Esophagus (tissue), 2 donors: ENCODE results near the gene SMIM12. TPM values are rescaled to one million over a fixed set of nuclear protein-coding genes. Genes with fewer than 3 reads are reported as not detected.

ENCODE experiments used
- H3K27ac ChIP-seq, 2 donors: one replicate each; pipeline ENCODE4 v1.5.1; 2013; ENCODE audit warnings: low read depth in 2 of 2, mild to moderate bottlenecking in 2 of 2, inconsistent platforms in 1 of 2, low read length in 1 of 2, moderate library complexity in 1 of 2
- H3K27me3 ChIP-seq, 2 donors: one replicate each; pipeline ENCODE4 v1.6.1; 2013; ENCODE audit warnings: low read length in 2 of 2, control low read depth in 1 of 2, mild to moderate bottlenecking in 1 of 2; ENCODE audit not compliant: insufficient read depth in 2 of 2, control insufficient read depth in 1 of 2
- H3K36me3 ChIP-seq, 2 donors: one replicate each; pipeline ENCODE4 v1.6.1; 2013; ENCODE audit warnings: low read length in 1 of 2; ENCODE audit not compliant: control insufficient read depth in 2 of 2, insufficient read depth in 2 of 2
- H3K4me1 ChIP-seq, 2 donors: one replicate each; pipeline ENCODE4 v1.6.1; 2013; ENCODE audit warnings: low read length in 1 of 2; ENCODE audit not compliant: control insufficient read depth in 2 of 2, insufficient read depth in 2 of 2
- H3K4me3 ChIP-seq, 2 donors: one replicate each; pipeline ENCODE4 v1.5.1; 2013; ENCODE audit warnings: low read length in 2 of 2, mild to moderate bottlenecking in 2 of 2, low read depth in 1 of 2, moderate library complexity in 1 of 2
- H3K9me3 ChIP-seq, 2 donors: one replicate each; pipeline ENCODE4 v1.6.1; 2013; ENCODE audit warnings: mild to moderate bottlenecking in 2 of 2, low read depth in 1 of 2, low read length in 1 of 2, moderate library complexity in 1 of 2; ENCODE audit not compliant: control insufficient read depth in 2 of 2, insufficient read depth in 1 of 2
- WGBS, 2 donors: extraction: QIAGEN DNeasy Blood & Tissue Kit; methylation state at CpG; one replicate each; pipeline ENCODE4 v1.1.7; 2013; 5-methylcytosine and 5-hydroxymethylcytosine counted together
- polyA plus RNA-seq, 2 donors: library from polyadenylated mRNA; stranded (reverse); fragments of 200-250 nt; gene quantifications; one replicate each; pipeline ENCODE4 v1.2.3, GENCODE V29; 2013
- donor health status: healthy with polysubstance abuse.
- donor health status: Bipolar disorder and iron deficiency.

SMIM12 gene
- polyA plus RNA-seq, 2 donors: 8.4 to 43.4 TPM

- Histone ChIP-seq H3K4me1 (no peaks in the 10 kb centered on the region), H3K36me3 (no peaks in the 10 kb centered on the region), H3K9me3 (no peaks in the 10 kb centered on the region), H3K27ac (no peak overlapping the region), H3K4me3 (no peak overlapping the region), H3K27me3 (no peaks in the 10 kb centered on the region)
- 89 to 93% methylated on average over 16 of the region's 16 CpGs for WGBS, 2 donors
Observed at GRCh38 chr1:34899906-34900305, 40.4 kb upstream of the SMIM12 start.

GRCh38 chr1:34899471-34899870 is 39.9 kb upstream of the SMIM12 start:
- Histone ChIP-seq H3K4me3 (no peak overlapping the region), H3K36me3 (no peaks in the 10 kb centered on the region), H3K4me1 (no peaks in the 10 kb centered on the region), H3K9me3 (no peaks in the 10 kb centered on the region), H3K27me3 (no peaks in the 10 kb centered on the region), H3K27ac (no peak overlapping the region)
- 75 to 84% methylated on average over 4 of the region's 4 CpGs for whole genome bisulfite sequencing, 2 donors

GRCh38 chr1:34898330-34898761 is 38.8 kb upstream of the SMIM12 start:
- H3K9me3 ChIP-seq: no peaks in the 10 kb centered on the region
- WGBS, 2 donors: 17 to 19% methylated on average over 2 of the region's 2 CpGs
- H3K27me3 ChIP-seq: no peaks in the 10 kb centered on the region
- H3K36me3 ChIP-seq: no peaks in the 10 kb centered on the region
- no peak overlapping the region for H3K27ac ChIP-seq
- H3K4me3 ChIP-seq: no peak overlapping the region
- no peaks in the 10 kb centered on the region for H3K4me1 ChIP-seq

GRCh38 chr1:34896612-34897011 is 37.1 kb upstream of the SMIM12 start:
- no peaks in the 10 kb centered on the region for H3K27me3 ChIP-seq
- H3K9me3 ChIP-seq: no peaks in the 10 kb centered on the region
- no peak overlapping the region for H3K4me3 ChIP-seq
- H3K36me3 ChIP-seq: no peaks in the 10 kb centered on the region
- no peak overlapping the region for H3K27ac ChIP-seq
- WGBS, 2 donors: 52 to 58% methylated on average over 1 of the region's 1 CpG
- H3K4me1 ChIP-seq: no peaks in the 10 kb centered on the region

- Histone ChIP-seq H3K36me3 (no peaks in the 10 kb centered on the region), H3K27me3 (peaks cover 0 to 7% of the 10 kb centered on the region in 2 donors), H3K4me3 (no peak overlapping the region), H3K9me3 (peaks cover 0 to 3% of the 10 kb centered on the region in 2 donors), H3K27ac (no peak overlapping the region), H3K4me1 (peaks cover 5 to 12% of the 10 kb centered on the region in 2 donors)
- WGBS, 2 donors: 53 to 64% methylated on average over 4 of the region's 4 CpGs
Observed at GRCh38 chr1:34889705-34890104, 30.2 kb upstream of the SMIM12 start.

GRCh38 chr1:34887593-34887992 is 28.0 kb upstream of the SMIM12 start:
- no peak overlapping the region for H3K4me3 ChIP-seq
- peaks cover 0 to 11% of the 10 kb centered on the region in 2 donors for H3K27me3 ChIP-seq
- H3K9me3 ChIP-seq: peaks cover 0 to 3% of the 10 kb centered on the region in 2 donors
- no peak overlapping the region for H3K27ac ChIP-seq
- WGBS, 2 donors: 98% methylated on average over 4 of the region's 4 CpGs
- no peaks in the 10 kb centered on the region for H3K36me3 ChIP-seq
- peaks cover 5 to 12% of the 10 kb centered on the region in 2 donors for H3K4me1 ChIP-seq

GRCh38 chr1:34885405-34886247 is 26.1 kb upstream of the SMIM12 start:
- no peak overlapping the region for H3K27ac ChIP-seq
- peaks cover 0 to 3% of the 10 kb centered on the region in 2 donors for H3K9me3 ChIP-seq
- peak overlapping the region; percentile 21 to 32 for H3K4me3 ChIP-seq
- peaks cover 5 to 12% of the 10 kb centered on the region in 2 donors for H3K4me1 ChIP-seq
- 2% methylated on average over 79 to 80 of the region's 80 CpGs for WGBS, 2 donors
- H3K36me3 ChIP-seq: no peaks in the 10 kb centered on the region
- peaks cover 0 to 14% of the 10 kb centered on the region in 2 donors for H3K27me3 ChIP-seq

- Histone ChIP-seq H3K4me1 (peaks cover 5 to 12% of the 10 kb centered on the region in 2 donors), H3K36me3 (no peaks in the 10 kb centered on the region), H3K27me3 (peaks cover 0 to 14% of the 10 kb centered on the region in 2 donors), H3K4me3 (no peak overlapping the region), H3K27ac (no peak overlapping the region), H3K9me3 (peaks cover 0 to 3% of the 10 kb centered on the region in 2 donors)
- 15 to 21% methylated on average over 19 of the region's 19 CpGs for WGBS, 2 donors
Observed at GRCh38 chr1:34884961-34885360, 25.4 kb upstream of the SMIM12 start.

- Histone ChIP-seq H3K4me3 (no peak overlapping the region), H3K9me3 (peaks cover 0 to 3% of the 10 kb centered on the region in 2 donors), H3K4me1 (peaks cover 5 to 12% of the 10 kb centered on the region in 2 donors), H3K27me3 (peaks cover 0 to 14% of the 10 kb centered on the region in 2 donors), H3K27ac (no peak overlapping the region), H3K36me3 (no peaks in the 10 kb centered on the region)
- 53 to 56% methylated on average over 3 of the region's 3 CpGs for WGBS, 2 donors
Observed at GRCh38 chr1:34884536-34884935, 25.0 kb upstream of the SMIM12 start.

- Histone ChIP-seq H3K36me3 (no peaks in the 10 kb centered on the region), H3K27ac (no peak overlapping the region), H3K4me1 (no peaks in the 10 kb centered on the region), H3K4me3 (no peak overlapping the region), H3K27me3 (peaks cover 0 to 8% of the 10 kb centered on the region in 2 donors), H3K9me3 (peaks cover 0 to 3% of the 10 kb centered on the region in 2 donors)
- WGBS, 2 donors: 65 to 73% methylated on average over 9 of the region's 9 CpGs
Observed at GRCh38 chr1:34879230-34879629, 19.7 kb upstream of the SMIM12 start.
